Right ventricle myocardium inferior (tissue), 1 donor: ENCODE results near the gene VTI1A. TPM values are rescaled to one million over a fixed set of nuclear protein-coding genes. Genes with fewer than 3 reads are reported as not detected.
"Not testable (repeated sequence)": the region's sequence is repeated elsewhere in the genome, so short reads cannot be mapped to it uniquely, and the experiment has no call there.

Source experiments
- ATAC-seq: fragments of 200-7000 bp; cut with Tn5 transposase; one replicate; pipeline ENCODE4 v1.9.1; 2020; ENCODE audit warnings: mild to moderate bottlenecking, moderate library complexity
- DNase-seq: peaks from one replicate; pipeline ENCODE4 v3.0.0; 2021; ENCODE audit errors: missing footprints
- intact Hi-C: fragments of 100-400 bp; cut with DNase I; formaldehyde crosslinking; loops from one replicate; pipeline ENCODE4 v1.11.0; 2022
- microRNA-seq: library from miRNA; unstranded; fragments of <30 nt; microRNA quantifications from one replicate; pipeline ENCODE4 v1.2.0, GENCODE V29; 2020
- total RNA-seq: library from RNA; stranded (reverse); fragmentation: NEBNext Ultra II Directional; extraction: Animal tissue kit (Norgen Biotek cat#: 25700); gene quantifications from one replicate; pipeline ENCODE4 v1.2.1, GENCODE V29; 2021
- donor health status: DM: no; HTN: yes; CAD: no; lungs with severe emphysema.

VTI1A gene
- total RNA-seq, 1 donor from 2014 or later = 21.2 TPM

DNA sequence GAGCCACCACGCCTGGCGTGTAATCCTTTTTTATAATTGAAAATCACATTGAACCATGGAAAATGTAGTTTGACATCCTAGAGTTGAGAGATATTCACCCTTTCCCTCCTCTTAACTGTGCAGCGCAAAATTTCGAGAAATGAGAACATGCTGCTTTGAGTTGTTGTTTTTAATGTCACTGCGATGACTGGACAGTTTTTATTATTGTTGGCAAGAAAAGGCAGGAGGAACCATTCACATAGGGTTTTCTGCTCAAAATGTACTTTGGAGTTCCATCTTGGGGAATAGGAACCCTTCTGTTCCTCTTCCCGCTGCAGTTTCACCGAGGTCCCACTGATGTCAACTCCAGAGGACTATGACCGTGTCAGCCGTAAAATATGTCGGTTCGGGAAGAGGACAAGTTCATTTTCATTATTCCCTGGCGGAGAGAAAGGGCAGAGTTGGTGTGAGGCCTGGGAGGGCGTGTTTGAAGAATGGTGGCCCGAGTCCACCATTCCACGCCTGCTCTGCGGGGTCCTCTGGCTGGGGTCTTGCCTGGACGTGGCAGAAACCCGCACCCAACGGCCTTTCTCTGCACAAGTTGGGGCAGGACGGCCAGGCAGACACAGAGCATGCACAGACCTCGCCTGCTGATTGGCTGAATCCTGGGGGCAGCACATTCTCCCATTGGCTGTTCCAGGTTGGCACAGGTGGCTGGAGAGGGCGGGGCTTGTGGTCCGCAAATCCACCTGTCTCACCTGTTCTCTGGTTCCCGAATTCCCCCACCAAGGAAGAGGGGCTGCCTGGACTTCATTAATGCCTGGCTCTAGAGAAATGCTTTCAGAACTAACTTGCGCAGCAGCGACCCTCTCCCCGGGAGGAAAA is 397.9 kb downstream of the VTI1A start:
- intact Hi-C loops = no loop called here
- ATAC-seq = no peak
- DNase-seq = no peak

- DNase-seq = no peak
- intact Hi-C loops = no loop called here
- no peak for ATAC-seq
Observed at GRCh38 chr10:112847778-112848177, 400.8 kb downstream of the VTI1A start.

- intact Hi-C loops = no loop called here
- DNase-seq (no peak), ATAC-seq (no peak)
Observed at GRCh38 chr10:112848228-112848627, 401.2 kb downstream of the VTI1A start.

DNA sequence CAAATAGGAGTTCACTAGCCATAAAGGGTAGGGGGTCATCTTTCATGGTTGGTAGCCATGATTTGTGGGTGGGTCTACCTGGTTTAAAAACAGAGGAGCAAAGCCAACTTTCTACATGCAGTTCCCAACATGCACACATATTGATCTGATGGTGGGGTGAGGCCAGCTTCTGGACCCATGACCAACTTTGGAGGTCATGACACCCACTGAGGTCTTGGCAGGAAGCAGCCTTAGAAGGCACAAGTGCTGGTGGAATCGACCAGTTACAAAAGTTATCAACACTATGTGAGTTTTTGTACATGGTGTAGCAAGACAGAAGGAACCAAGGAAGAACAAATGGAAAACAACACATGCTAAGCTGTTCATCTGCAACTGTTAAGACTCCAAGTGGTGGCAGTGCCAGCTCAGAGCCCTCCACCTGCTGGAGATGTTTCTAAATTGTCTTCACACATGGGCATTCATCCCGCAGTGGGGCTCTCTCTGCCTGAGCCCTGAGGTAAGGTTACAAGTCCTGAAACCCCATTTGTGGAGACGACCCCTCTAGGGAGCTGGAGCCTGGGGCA is 401.9 kb downstream of the VTI1A start:
- DNase-seq (no peak), ATAC-seq (no peak)
- intact Hi-C loops = no loop called here

- DNase-seq (no peak), ATAC-seq (no peak)
- intact Hi-C loops = no loop called here
Observed at GRCh38 chr10:112849546-112849945, 402.5 kb downstream of the VTI1A start.

DNA sequence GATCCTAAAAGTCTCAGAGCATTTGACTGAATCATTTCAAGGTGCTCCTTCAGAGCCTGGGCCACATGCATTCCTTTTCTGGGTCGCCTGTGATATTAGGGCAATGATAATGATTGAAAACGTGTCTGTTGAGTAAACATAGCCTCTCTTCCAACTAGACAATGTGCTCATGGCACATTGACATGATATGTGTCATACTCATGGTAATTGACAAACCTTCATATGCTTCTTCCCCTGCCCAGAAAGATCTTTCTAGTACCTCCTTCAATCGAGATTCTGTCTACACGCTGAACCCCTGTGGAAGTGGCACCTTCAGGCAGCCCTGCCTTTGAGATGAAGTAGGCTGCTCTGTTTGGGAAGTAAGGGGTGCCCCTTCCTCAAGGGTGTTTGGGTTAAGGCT is 404.2 kb downstream of the VTI1A start:
- DNase-seq (no peak), ATAC-seq (no peak)
- intact Hi-C loops = no loop called here

DNA sequence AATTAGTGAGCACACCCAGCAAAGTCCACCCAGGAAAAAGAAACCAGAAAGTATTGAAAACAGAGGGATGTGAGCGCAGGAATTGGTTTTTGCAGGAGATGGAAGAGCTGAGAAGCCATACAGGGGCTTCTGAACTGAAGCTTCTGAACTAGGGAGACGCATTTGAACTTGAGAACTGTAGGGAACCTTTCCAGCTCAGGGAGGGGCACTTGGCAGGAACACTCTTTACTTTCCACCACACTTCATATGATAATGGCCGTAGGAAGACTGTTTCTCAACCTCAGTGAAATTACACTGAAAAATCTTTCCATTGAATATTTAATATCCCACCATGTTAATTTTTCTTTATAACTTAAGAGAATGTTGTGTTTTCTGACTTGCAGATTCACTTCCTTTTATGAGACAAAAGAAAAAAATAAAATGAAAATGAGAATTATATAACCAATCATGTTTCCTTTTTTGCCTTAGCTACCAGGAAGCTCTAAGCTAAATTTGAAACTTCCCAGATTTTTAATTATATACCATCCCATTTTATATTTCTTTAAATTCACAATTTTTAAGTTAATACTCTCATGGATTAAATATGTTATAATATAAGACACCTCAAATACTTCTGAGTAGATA is 404.7 kb downstream of the VTI1A start:
- DNase-seq (no peak), ATAC-seq (no peak)
- intact Hi-C loops = no loop called here

DNA sequence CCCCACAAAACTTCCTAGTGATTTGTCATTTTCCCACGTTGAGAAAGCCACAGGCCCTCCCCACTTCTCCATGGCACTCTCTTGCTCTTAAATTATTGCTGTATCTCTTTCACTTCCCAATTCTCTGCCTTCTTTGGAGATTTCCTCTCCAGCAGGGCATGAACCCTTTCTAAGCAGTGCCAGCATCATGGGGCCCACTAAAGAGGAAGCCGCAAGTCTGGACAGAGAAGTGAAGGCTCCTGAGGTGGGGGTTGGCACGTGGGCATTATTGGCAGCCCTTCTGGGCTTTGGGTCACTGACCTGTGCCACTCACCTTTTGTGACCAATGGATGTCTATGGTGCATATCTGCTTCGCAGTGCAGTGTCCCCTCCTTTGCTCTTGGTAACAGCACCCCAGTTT is 405.3 kb downstream of the VTI1A start:
- no peak for DNase-seq
- intact Hi-C loops = no loop called here
- ATAC-seq = peak; percentile 70

- no peak for ATAC-seq
- DNase-seq = no peak
- intact Hi-C loops = no loop called here
Observed at GRCh38 chr10:112855134-112855533, 408.1 kb downstream of the VTI1A start.

GRCh38 chr10:112857493-112857892 is 410.5 kb downstream of the VTI1A start:
- DNase-seq = no peak
- intact Hi-C loops = no loop called here
- no peak for ATAC-seq

GRCh38 chr10:112858986-112859651 is 412.1 kb downstream of the VTI1A start:
- ATAC-seq = no peak
- intact Hi-C loops = no loop called here

DNA sequence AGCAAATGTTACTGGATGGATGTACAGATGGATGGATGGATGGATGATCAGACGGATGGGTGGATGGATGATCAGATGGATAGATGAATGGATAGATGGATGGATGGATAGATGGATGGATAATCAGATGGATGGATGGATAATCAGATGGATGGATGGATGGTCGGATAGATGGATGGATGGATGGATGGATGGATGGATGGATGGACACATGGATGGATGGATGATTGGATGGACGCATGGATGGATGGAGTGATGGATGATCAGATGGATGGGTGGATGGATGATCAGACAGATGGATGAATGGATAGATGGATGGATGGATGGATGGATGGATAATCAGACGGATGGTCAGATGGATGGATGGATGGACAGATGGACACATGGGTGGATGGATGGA is 412.8 kb downstream of the VTI1A start:
- intact Hi-C loops = no loop called here
- ATAC-seq (no peak), DNase-seq (no peak)

More at GRCh38 chr10:112858986-112859651, 412.1 kb downstream of the VTI1A start:
- no peak for DNase-seq

GRCh38 chr10:112863461-112863860 is 416.4 kb downstream of the VTI1A start:
- intact Hi-C loops, DNase-seq, ATAC-seq: not testable (repeated sequence)

Small RNA genes lying within 50 kb of the gene (microRNA-seq; reads per million reads assigned to microRNA genes)
- not detected for gene MIR4295

Other genes starting within 250 kb of the VTI1A start
- not detected for gene TECTB, start 163.8 kb upstream of the VTI1A start, total RNA-seq
- gene ACSL5, start 73.1 kb upstream of the VTI1A start, total RNA-seq = 6.4 TPM
- 19.5 TPM for gene ZDHHC6, start 301 bp upstream of the VTI1A start, total RNA-seq